ENCODE data around the gene DAGLB. TPM values are rescaled to one million over a fixed set of nuclear protein-coding genes. Genes with fewer than 3 reads are reported as not detected.

The DAGLB gene
- total RNA-seq, 2 donors from 2014 or later: 22.7 to 24.5 TPM

GRCh38 chr7:6491194-6491593, 43.4 kb upstream of the DAGLB start:
- no peak for TF ChIP-seq CTCF (conservative IDR thresholded peaks at IDR 0.05)
- Histone ChIP-seq H3K4me3 (ENCODE audit: low read length) (no peak overlapping the region), H3K36me3 (ENCODE audit: control insufficient read depth, insufficient read depth, low read length) (no peaks in the 10 kb centered on the region), H3K27me3 (ENCODE audit: control insufficient read depth, insufficient read depth, low read length, poor library complexity, severe bottlenecking) (no peaks in the 10 kb centered on the region), H3K9ac (ENCODE audit: extremely low read depth, low read length, poor library complexity, severe bottlenecking) (no peak overlapping the region), H3K27ac (ENCODE audit: low read depth, low read length) (no peak overlapping the region), H3K9me3 (ENCODE audit: control insufficient read depth, low read length) (peaks cover 6% of the 10 kb centered on the region), H3K4me1 (ENCODE audit: control insufficient read depth, insufficient read depth, low read length) (no peaks in the 10 kb centered on the region)
- DNase-seq: no peak
- no peaks in the 10 kb centered on the region for H3K4me1 Mint-ChIP-seq
- H3K27ac Mint-ChIP-seq: no peak overlapping the region
- 91 to 100% methylated on average over 4 to 10 of the region's 10 CpGs for WGBS, 2 experiments (ENCODE audit: insufficient coverage in 1 of 2, insufficient read length in 1 of 2)
- peaks cover 6% of the 10 kb centered on the region for H3K9me3 Mint-ChIP-seq
- H3K27me3 Mint-ChIP-seq (ENCODE audit: insufficient read depth): peaks cover 6% of the 10 kb centered on the region
- no peaks in the 10 kb centered on the region for H3K36me3 Mint-ChIP-seq (ENCODE audit: low read depth)
- H3K4me3 Mint-ChIP-seq: no peak overlapping the region

- no peak for DNase-seq
- Mint-ChIP-seq H3K27me3 (ENCODE audit: insufficient read depth) (peaks cover 6% of the 10 kb centered on the region), H3K4me1 (no peaks in the 10 kb centered on the region), H3K36me3 (ENCODE audit: low read depth) (no peaks in the 10 kb centered on the region), H3K4me3 (no peak overlapping the region), H3K27ac (no peak overlapping the region), H3K9me3 (peaks cover 6% of the 10 kb centered on the region)
- no peaks in the 10 kb centered on the region for H3K36me3 ChIP-seq (ENCODE audit: control insufficient read depth, insufficient read depth, low read length)
- H3K9ac ChIP-seq (ENCODE audit: extremely low read depth, low read length, poor library complexity, severe bottlenecking): no peak overlapping the region
- H3K4me3 ChIP-seq (ENCODE audit: low read length): no peak overlapping the region
- peak; percentile 34 for TF ChIP-seq CTCF (conservative IDR thresholded peaks at IDR 0.05)
- H3K27me3 ChIP-seq (ENCODE audit: control insufficient read depth, insufficient read depth, low read length, poor library complexity, severe bottlenecking): no peaks in the 10 kb centered on the region
- WGBS, 2 experiments (ENCODE audit: insufficient coverage in 1 of 2, insufficient read length in 1 of 2): 18 to 50% methylated on average over 1 of the region's 1 CpG
- H3K4me1 ChIP-seq (ENCODE audit: control insufficient read depth, insufficient read depth, low read length): no peaks in the 10 kb centered on the region
- H3K27ac ChIP-seq (ENCODE audit: low read depth, low read length): no peak overlapping the region
- H3K9me3 ChIP-seq (ENCODE audit: control insufficient read depth, low read length): peaks cover 6% of the 10 kb centered on the region
Observed at GRCh38 chr7:6489612-6490011, 41.9 kb upstream of the DAGLB start.

GRCh38 chr7:6487184-6487545, 39.4 kb upstream of the DAGLB start:
- WGBS, 2 experiments (ENCODE audit: insufficient coverage in 1 of 2, insufficient read length in 1 of 2): 92 to 93% methylated on average over 2 to 4 of the region's 4 CpGs
- Mint-ChIP-seq H3K4me3 (no peak overlapping the region), H3K27me3 (ENCODE audit: insufficient read depth) (peaks cover 2% of the 10 kb centered on the region), H3K27ac (no peak overlapping the region), H3K9me3 (peaks cover 6% of the 10 kb centered on the region), H3K4me1 (peaks cover 2% of the 10 kb centered on the region), H3K36me3 (ENCODE audit: low read depth) (no peaks in the 10 kb centered on the region)
- no peak overlapping the region for H3K9ac ChIP-seq (ENCODE audit: extremely low read depth, low read length, poor library complexity, severe bottlenecking)
- no peaks in the 10 kb centered on the region for H3K4me1 ChIP-seq (ENCODE audit: control insufficient read depth, insufficient read depth, low read length)
- peaks cover 6% of the 10 kb centered on the region for H3K9me3 ChIP-seq (ENCODE audit: control insufficient read depth, low read length)
- DNase-seq: no peak
- H3K4me3 ChIP-seq (ENCODE audit: low read length): no peak overlapping the region
- no peak overlapping the region for H3K27ac ChIP-seq (ENCODE audit: low read depth, low read length)
- H3K27me3 ChIP-seq (ENCODE audit: control insufficient read depth, insufficient read depth, low read length, poor library complexity, severe bottlenecking): no peaks in the 10 kb centered on the region
- peaks cover 3% of the 10 kb centered on the region for H3K36me3 ChIP-seq (ENCODE audit: control insufficient read depth, insufficient read depth, low read length)
- TF ChIP-seq CTCF (conservative IDR thresholded peaks at IDR 0.05): no peak
